Right lobe of liver (tissue), 6 donors: ENCODE measurements around the gene NREP. TPM values are rescaled to one million over a fixed set of nuclear protein-coding genes. Genes with fewer than 3 reads are reported as not detected.

Experiments
- ATAC-seq, 4 donors: fragments of 200-7000 bp; cut with Tn5 transposase; one replicate each; pipeline ENCODE4 v1.9.1; 2020; ENCODE audit warnings: mild to moderate bottlenecking in 4 of 4, moderate library complexity in 4 of 4
- DNase-seq, 3 donors: peaks; one replicate each; pipeline ENCODE4 v3.0.0-alpha.2; 2020
- H3K27ac ChIP-seq, 3 donors: fragments of 200-600 bp; one replicate each; pipeline ENCODE4 v1.8.0; 2022
- H3K27me3 ChIP-seq, 2 donors: fragments of 200-600 bp; one replicate each; pipeline ENCODE4 v1.8.0; 2022
- H3K36me3 ChIP-seq, 4 donors: fragments of 200-600 bp; sonication (generic) in 1 of 4; one replicate each; pipeline versions ENCODE4 v1.5.1 to v1.8.0; 2017 to 2022; ENCODE audit warnings: control low read depth in 1 of 4
- H3K4me1 ChIP-seq, 4 donors: fragments of 200-600 bp; sonication (generic) in 1 of 4; one replicate each; pipeline versions ENCODE4 v1.5.1 to v1.8.0; 2017 to 2022; ENCODE audit warnings: control low read depth in 1 of 4
- H3K4me3 ChIP-seq, 3 donors: fragments of 200-600 bp; one replicate each; pipeline ENCODE4 v1.8.0; 2022
- H3K9me3 ChIP-seq, 4 donors: fragments of 200-600 bp; sonication (generic) in 1 of 4; one replicate each; pipeline versions ENCODE4 v1.5.1 to v1.8.0; 2017 to 2022; ENCODE audit warnings: control low read depth in 1 of 4
- POLR2A ChIP-seq: fragments of 450-650 bp; IDR thresholded peaks from one replicate; pipeline ENCODE4 v1.6.1; 2017; ENCODE audit warnings: antibody characterized with exemption, mild to moderate bottlenecking
- WGBS: methylation state at CpG from one replicate; pipeline ENCODE4 v1.1.6; 2018; ENCODE audit warnings: low coverage, low lambda C conversion rate; ENCODE audit not compliant: insufficient coverage; ENCODE audit errors: missing lambda C conversion rate; 5-methylcytosine and 5-hydroxymethylcytosine counted together
- intact Hi-C, 2 donors: fragments of 100-400 bp; cut with DNase I; formaldehyde crosslinking; loops; one replicate each; pipeline versions ENCODE4 v1.11.2 to v1.14.1; 2022
- total RNA-seq, 6 experiments: library from RNA; depleted of rRNA in 2 of 6; stranded (reverse); fragments of >200 nt in 2 of 6; fragmentation: NEBNext Ultra II Directional in 3 of 6; extraction: Animal tissue kit (Norgen Biotek cat#: 25700) in 3 of 6; gene quantifications; one replicate each; pipeline versions ENCODE4 v1.1.0 to v1.2.4, GENCODE V29; 2016 to 2023
- TF ChIP-seq, protein P1 (sequence below), 4 donors: fragments of 200-600 bp in 3 of 4; fragments of 450-650 bp in 1 of 4; IDR thresholded peaks; one replicate each; pipeline versions ENCODE4 v1.5.1 to v1.8.0; 2016 to 2022; ENCODE audit warnings: antibody characterized with exemption in 4 of 4, mild to moderate bottlenecking in 2 of 4
- donor health status: DM: no; HTN: yes; CAD: no.
- donor health status: DM: no; HTN: no; CAD: no.
- donor health status: DM: no; HTN: no; CAD: no.
- donor health status: DM: no; HTN: yes; CAD: no.
- donor health status: DM: no; HTN: yes; CAD: no.

The NREP gene
- total RNA-seq, 6 experiments from 2014 or later: 2.2 to 24.6 (median 7.7) TPM

DNA sequence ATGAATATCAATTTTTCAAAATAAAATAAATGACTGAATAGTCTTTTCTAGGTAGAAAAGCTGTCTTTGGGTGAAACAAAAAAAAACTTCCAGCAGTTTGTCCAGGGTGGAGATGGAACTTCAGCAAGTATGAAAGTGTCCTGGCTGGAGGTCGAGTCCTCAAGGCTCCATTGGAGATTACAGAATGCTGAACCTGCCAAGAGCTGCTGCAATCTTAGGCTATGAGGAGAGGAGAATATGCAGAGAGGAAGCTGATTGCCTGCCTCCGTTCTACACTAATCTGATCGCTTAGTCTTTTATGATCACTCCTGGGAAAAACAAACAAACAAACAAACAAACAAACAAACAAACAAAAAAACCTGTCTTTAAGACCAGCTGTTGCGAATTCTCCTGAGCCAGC lies 50.6 kb downstream of the NREP start:
- Histone ChIP-seq H3K36me3 (no peaks in the 10 kb centered on the region), H3K4me1 (no peaks in the 10 kb centered on the region), H3K27ac (no peak overlapping the region), H3K9me3 (no peaks in the 10 kb centered on the region), H3K27me3 (no peaks in the 10 kb centered on the region), H3K4me3 (no peak overlapping the region)
- 33% methylated on average over 4 of the region's 4 CpGs for WGBS
- ATAC-seq (peak in 1 of 4 donors; percentile 23), DNase-seq (no peak)
- no peak for TF ChIP-seq POLR2A
- TF ChIP-seq, protein P1, sequence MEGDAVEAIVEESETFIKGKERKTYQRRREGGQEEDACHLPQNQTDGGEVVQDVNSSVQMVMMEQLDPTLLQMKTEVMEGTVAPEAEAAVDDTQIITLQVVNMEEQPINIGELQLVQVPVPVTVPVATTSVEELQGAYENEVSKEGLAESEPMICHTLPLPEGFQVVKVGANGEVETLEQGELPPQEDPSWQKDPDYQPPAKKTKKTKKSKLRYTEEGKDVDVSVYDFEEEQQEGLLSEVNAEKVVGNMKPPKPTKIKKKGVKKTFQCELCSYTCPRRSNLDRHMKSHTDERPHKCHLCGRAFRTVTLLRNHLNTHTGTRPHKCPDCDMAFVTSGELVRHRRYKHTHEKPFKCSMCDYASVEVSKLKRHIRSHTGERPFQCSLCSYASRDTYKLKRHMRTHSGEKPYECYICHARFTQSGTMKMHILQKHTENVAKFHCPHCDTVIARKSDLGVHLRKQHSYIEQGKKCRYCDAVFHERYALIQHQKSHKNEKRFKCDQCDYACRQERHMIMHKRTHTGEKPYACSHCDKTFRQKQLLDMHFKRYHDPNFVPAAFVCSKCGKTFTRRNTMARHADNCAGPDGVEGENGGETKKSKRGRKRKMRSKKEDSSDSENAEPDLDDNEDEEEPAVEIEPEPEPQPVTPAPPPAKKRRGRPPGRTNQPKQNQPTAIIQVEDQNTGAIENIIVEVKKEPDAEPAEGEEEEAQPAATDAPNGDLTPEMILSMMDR (IDR thresholded peaks at IDR 0.05): no peak
- intact Hi-C loops: no loop called here

DNA sequence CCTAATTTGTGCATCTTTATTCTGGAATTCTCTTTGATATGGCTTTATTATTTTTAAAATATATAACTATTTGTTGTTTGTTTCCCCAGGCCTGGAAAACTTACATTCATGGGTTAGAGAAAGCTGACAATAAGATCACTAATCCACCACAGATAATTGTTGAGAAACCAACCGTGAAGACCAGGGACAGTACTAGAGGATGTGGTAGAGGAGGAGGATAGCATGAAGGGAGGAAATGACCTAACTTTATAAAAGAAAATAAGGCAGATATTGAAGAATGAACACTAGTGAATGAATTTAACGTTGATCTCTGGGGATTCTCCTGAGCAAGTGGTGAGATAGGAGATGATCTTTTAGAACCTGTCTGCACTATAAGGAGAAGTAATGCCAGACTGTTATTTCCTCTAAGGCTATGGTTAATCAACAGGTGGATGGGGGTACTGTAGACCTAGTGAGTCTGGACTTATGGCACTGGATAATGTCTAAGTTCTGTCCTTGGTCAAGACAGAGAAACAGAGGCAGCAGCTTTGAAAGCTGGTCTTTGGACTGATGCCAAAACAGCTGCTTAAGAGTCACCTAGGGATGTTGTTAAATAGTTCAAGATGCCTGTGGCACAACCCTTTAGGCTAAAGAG lies 52.4 kb downstream of the NREP start:
- Histone ChIP-seq H3K36me3 (no peaks in the 10 kb centered on the region), H3K9me3 (no peaks in the 10 kb centered on the region), H3K4me1 (peaks cover 0 to 8% (median 4%) of the 10 kb centered on the region in 4 donors), H3K4me3 (no peak overlapping the region), H3K27me3 (no peaks in the 10 kb centered on the region), H3K27ac (no peak overlapping the region)
- ATAC-seq: no peak
- TF ChIP-seq, protein P1 (IDR thresholded peaks at IDR 0.05): no peak
- no peak for TF ChIP-seq POLR2A
- DNase-seq: no peak
- 39% methylated on average over 2 of the region's 2 CpGs for WGBS
- intact Hi-C loops: no loop called here

DNA sequence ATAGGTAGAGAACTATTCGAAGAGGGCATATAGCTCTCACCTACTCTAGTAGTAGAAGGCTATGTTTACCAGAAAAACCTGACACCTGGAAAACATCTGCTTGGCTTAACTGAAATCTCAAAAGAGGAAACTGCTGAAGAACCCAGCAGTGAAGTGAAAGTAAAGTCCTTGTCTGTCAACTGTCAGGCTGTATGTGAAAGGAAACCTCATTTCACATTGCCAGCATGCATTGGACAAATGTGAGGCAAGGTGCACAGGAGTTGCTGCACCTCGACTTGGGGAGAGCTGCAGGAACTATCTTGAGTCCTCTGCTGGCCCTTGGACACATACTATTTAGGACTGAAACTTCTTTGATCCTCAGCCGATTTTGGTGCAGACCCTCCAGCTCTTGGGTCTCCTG lies 53.3 kb downstream of the NREP start:
- H3K4me1 ChIP-seq: peaks cover 0 to 8% (median 4%) of the 10 kb centered on the region in 4 donors
- no peak overlapping the region for H3K27ac ChIP-seq
- WGBS: 55% methylated on average over 2 of the region's 3 CpGs
- TF ChIP-seq, protein P1 (IDR thresholded peaks at IDR 0.05): no peak
- no peak for TF ChIP-seq POLR2A
- H3K27me3 ChIP-seq: no peaks in the 10 kb centered on the region
- no peak overlapping the region for H3K4me3 ChIP-seq
- intact Hi-C loops: no loop called here
- no peaks in the 10 kb centered on the region for H3K9me3 ChIP-seq
- no peaks in the 10 kb centered on the region for H3K36me3 ChIP-seq
- DNase-seq (no peak), ATAC-seq (no peak)

DNA sequence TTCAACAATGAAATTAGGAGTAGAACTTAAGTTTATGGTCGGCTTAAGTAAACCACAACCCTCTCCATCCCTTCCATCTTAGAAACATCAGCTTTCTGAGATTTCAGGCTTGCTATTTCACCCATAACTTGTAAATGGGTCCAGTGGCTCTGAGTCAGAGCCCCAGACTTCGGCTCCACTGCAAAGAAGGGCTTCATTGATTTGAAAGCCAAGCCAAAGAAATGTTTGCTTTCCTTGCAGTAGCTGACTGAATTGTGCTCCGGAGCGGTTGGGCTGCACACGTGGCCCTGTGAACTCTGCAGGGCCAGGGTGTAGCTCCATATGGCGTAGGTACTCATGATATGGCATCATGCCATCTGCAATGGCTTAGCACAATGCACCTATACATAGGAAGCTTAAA lies 57.0 kb downstream of the NREP start:
- intact Hi-C loops: no loop called here
- DNase-seq: peak; percentile 35 to 72 (median 55)
- no peaks in the 10 kb centered on the region for H3K36me3 ChIP-seq
- no peaks in the 10 kb centered on the region for H3K27me3 ChIP-seq
- WGBS: 27% methylated on average over 6 of the region's 6 CpGs
- no peak overlapping the region for H3K27ac ChIP-seq
- H3K4me3 ChIP-seq: no peak overlapping the region
- H3K9me3 ChIP-seq: no peaks in the 10 kb centered on the region
- TF ChIP-seq, protein P1 (IDR thresholded peaks at IDR 0.05): no peak
- no peak for TF ChIP-seq POLR2A
- ATAC-seq: peak; percentile 80 to 95 (median 87)
- H3K4me1 ChIP-seq: peaks cover 0 to 19% (median 4%) of the 10 kb centered on the region in 4 donors
